AG09319 (cell line): ENCODE measurements around the gene SBSN.

Source experiments
- DNase-seq: peaks from one replicate; pipeline ENCODE4 v3.0.0-alpha.2; 2010; ENCODE audit warnings: low read depth; ENCODE audit errors: extremely low read depth
- TF ChIP-seq, protein P1 (sequence below): IDR thresholded peaks from 2 replicates; pipeline ENCODE4 v1.5.1; 2011; ENCODE audit warnings: low read depth, mild to moderate bottlenecking, inconsistent platforms, low read length, moderate library complexity

Gene SBSN

DNA sequence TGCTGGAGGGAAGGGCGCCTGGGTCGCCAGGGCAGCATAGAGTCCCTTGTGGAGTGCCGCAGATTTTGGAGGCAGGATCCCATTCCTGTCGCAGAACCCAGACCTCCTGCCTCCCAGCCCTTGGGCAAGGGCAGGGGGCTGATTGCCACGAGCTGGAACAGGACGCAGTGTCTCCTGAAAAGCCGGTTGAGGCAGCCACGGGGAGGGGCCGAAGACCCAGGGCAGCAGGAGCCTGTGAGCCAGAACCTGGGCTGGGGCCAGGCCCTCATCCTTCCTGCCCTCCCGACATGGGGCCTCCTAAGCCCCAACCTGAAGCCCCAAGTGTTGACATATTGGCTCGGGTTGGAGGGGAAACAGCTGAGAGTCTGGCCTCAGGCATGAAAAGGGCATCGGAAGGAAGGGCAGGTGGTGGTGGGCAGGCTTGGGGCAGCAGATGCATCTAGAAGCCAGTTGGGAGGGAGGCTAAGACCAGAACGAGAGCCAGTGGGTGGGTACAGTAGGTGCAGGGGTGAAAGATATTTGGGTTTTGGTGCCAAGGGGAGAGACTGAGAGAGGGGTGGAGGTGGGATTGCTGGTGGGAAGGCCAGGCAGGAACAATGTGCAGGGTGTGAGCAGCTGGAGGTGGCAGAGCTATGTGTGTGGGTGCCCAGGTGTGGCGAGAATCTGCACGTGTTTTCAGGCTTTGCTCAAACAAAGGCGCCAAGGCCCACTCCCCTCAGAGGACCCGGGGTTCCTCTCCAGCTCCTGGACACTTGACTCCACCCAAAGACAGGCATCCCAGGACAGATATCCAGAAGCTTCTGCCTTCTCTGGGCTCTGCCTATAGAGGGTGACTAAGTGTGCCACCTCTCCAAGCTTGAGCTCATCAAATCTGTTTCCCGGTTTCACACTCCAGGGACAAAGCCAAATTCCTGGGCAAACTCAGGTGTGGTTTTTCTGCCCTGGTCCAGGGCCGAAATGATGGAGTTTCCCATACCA, 1.4 kb upstream of the SBSN start:
- DNase-seq = no peak
- TF ChIP-seq, protein P1, sequence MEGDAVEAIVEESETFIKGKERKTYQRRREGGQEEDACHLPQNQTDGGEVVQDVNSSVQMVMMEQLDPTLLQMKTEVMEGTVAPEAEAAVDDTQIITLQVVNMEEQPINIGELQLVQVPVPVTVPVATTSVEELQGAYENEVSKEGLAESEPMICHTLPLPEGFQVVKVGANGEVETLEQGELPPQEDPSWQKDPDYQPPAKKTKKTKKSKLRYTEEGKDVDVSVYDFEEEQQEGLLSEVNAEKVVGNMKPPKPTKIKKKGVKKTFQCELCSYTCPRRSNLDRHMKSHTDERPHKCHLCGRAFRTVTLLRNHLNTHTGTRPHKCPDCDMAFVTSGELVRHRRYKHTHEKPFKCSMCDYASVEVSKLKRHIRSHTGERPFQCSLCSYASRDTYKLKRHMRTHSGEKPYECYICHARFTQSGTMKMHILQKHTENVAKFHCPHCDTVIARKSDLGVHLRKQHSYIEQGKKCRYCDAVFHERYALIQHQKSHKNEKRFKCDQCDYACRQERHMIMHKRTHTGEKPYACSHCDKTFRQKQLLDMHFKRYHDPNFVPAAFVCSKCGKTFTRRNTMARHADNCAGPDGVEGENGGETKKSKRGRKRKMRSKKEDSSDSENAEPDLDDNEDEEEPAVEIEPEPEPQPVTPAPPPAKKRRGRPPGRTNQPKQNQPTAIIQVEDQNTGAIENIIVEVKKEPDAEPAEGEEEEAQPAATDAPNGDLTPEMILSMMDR = no peak

DNA sequence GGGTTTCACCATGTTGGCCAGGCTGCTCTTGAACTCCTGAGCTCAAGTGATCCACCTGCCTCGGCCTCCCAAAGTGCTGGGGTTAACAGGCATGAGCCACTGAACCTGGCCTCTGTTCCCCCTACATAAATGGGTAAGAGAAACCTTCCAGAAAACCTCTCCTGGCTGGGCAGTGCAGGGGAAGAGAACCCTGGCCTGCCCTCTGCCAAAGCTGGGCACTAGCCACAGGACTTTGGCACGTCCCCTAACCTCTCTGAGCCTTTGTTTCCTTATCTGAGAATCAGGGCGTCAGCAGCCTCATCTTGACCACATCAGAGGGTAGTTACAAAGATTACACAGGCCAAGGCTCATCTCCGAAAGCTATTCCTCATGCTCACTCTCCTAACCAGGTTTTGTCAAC, 2.2 kb downstream of the SBSN start:
- TF ChIP-seq, protein P1 = no peak

DNA sequence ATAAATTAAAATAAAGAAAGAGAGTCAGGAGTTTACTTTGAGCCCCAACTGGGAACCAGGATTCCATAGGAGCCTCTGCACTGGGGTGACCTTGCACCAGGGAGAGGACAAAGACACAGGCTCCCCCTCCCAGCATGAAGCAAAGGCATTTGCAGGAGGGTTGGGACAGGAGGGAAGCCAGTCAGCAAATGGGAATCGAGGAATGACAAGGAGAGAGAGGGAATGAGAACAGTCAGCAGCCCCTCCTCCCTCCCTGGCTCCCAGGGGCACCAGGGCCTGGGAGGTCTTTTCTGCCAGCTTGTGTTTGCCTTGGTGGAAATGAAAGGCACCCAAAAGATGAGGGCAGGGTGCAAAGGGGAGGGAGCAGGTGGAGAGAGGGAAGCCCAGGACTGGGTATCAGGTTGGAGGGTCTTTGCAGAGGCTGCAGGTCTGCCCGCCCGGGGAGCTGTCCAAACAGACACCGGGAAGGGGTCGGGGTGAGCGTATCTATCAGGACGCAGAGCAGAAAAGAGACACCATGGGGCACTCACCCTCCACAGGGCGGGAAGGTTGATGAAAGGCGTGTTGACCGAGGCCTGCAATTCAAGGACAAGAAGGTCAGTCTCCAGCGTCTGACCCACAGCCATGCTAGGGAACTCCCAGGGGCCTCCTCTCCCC, 3.8 kb downstream of the SBSN start:
- DNase-seq = no peak
- TF ChIP-seq, protein P1 = no peak

More for the DNA sequence above, 2.2 kb downstream of the SBSN start:
- no peak for DNase-seq

DNA sequence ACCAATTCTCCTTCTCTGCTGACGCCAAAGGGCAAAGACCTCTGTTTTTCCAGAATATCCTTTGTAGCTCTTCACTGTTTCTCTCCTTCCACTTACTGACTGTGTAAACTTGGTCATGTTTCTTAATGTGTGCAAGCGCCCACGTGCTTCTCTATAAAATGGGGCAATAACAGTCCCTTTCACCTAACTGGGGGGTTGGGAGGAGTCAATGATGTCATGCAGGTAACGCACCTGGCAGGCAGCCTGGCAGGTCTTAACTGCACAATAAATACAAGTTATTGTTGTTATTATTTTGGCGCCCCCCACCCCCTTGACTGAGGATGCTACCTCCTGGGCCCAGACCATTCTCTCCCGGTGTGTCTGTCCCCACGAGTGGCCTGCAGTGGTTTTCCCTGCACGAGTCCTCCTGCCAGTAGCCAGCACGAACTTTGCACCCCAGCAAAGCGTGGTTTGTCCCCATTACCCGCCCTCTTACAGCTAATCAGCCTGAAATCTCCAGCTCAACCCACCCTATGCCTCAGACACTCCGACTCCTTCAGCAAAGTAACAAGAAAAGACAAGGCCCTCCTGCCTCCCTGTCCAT, 5.3 kb downstream of the SBSN start:
- TF ChIP-seq, protein P1 = no peak

DNA sequence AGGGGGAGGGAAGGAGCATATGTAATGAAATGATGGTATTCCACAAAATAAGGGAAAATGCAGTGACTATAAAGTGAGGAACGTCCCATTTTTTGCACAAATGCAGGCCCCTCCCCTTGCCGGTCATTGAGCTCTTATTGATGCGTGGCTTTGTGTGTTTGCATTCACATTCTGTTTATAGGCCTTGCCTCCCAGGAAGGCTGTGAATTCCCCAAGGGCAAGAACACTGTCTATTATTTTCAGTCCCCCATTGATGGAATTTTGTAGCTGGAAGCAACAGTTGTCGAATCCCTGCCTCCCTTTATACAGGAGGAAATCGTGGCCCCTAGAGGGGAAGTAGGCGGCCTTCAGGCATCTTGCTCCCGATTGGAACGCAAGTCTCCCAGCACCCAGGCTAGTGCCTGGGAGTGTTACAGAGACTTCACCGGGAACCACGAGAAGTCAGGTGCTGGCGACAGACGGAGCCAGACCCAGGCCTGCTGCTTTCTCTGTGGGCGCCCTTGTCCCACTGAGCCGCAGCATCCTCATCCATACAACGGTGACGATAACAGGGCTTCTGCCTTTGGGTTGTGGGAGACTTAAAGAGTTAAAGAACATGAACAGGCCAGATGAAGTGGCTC, 6.9 kb downstream of the SBSN start:
- DNase-seq = no peak
- TF ChIP-seq, protein P1 = no peak

More for the DNA sequence above, 5.3 kb downstream of the SBSN start:
- no peak for DNase-seq

DNA sequence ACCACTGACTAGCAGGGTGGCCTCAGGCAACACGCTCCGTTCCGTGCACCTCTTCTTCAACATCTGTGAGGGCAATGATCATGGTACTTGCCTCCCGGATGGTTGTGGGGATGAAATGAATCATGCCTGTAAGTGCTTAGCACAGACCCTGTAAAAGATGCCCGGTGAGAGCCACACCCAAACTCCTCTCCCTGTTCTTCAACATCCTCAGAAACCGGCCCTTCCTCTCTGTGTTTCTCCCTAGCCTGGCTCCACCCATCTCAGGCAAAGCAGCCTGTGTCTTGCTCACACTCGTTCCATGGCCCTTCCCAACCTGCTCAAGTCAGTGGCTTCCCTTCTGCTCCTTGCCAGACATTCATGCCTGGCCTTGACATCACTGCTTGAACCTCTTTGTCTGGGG, 8.8 kb downstream of the SBSN start:
- no peak for DNase-seq
- TF ChIP-seq, protein P1 = no peak
